ENCODE results near the gene PARD3.

DNA sequence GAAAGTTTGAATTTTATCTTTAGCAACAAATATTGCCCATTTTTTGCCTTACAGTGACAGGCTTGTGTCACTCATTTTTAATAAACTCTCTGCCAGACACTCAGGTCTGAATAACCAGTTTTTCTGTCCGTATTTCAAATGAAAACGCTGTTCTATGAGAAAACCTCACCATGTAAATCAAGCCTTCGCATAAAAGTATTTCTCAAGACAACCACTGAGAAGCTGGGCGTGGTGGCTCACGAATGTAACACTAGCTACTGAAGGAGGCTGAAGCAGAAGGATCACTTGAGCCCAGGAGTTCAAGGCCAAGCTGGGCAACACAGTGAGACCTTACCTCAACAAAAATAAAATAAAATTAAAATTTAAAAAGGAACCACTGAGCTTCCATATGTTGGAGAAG is 339.3 kb downstream of the PARD3 start:
- TF ChIP-seq FOXK2 (IDR thresholded peaks at IDR 0.05), result no peak
- TF ChIP-seq ARNT (IDR thresholded peaks at IDR 0.05), result no peak
- no peak for TF ChIP-seq FOXA1 (IDR thresholded peaks at IDR 0.05)
- no peak for TF ChIP-seq TARDBP (IDR thresholded peaks at IDR 0.05)
- TF ChIP-seq ELF4 (IDR thresholded peaks at IDR 0.05), result no peak
- TF ChIP-seq BHLHE40 (IDR thresholded peaks at IDR 0.05; ENCODE audit: borderline replicate concordance), result no peak
- no peak for TF ChIP-seq ZNF384 (IDR thresholded peaks at IDR 0.05)
- TF ChIP-seq, protein P1, sequence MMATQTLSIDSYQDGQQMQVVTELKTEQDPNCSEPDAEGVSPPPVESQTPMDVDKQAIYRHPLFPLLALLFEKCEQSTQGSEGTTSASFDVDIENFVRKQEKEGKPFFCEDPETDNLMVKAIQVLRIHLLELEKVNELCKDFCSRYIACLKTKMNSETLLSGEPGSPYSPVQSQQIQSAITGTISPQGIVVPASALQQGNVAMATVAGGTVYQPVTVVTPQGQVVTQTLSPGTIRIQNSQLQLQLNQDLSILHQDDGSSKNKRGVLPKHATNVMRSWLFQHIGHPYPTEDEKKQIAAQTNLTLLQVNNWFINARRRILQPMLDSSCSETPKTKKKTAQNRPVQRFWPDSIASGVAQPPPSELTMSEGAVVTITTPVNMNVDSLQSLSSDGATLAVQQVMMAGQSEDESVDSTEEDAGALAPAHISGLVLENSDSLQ (IDR thresholded peaks at IDR 0.05), result no peak
